ENCODE results near the gene TTLL5.

TTLL5 gene

DNA sequence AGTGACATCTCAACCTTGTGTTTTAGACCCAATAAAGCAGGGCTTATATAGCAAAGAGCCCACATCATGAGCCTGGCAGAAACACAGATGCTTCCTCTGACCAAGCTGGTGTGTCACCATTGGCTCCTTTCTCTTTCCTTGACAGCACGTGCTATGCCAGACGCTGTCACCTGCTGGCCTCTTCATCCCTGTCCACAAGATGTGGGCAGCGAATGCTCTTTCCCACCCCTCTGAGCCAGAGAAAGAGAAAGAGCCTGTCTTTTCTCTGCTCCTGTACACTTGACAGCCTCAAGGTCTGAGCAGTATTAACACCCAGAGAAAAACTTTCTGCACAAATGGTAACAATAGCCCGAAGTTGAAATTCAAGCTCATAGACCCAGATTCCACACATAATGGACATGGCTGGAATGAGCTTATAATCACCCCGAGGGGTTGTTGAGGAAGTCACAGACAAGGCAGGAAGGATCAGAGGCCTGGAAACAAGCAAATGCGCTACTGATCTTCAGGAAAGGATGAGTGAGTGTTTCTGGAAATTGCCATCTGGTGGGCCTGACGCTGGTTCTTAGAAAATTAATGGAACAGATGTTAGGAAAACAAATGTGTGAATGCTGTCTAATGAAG lies 311.9 kb downstream of the TTLL5 start:
- peak; percentile 45 for DNase-seq

DNA sequence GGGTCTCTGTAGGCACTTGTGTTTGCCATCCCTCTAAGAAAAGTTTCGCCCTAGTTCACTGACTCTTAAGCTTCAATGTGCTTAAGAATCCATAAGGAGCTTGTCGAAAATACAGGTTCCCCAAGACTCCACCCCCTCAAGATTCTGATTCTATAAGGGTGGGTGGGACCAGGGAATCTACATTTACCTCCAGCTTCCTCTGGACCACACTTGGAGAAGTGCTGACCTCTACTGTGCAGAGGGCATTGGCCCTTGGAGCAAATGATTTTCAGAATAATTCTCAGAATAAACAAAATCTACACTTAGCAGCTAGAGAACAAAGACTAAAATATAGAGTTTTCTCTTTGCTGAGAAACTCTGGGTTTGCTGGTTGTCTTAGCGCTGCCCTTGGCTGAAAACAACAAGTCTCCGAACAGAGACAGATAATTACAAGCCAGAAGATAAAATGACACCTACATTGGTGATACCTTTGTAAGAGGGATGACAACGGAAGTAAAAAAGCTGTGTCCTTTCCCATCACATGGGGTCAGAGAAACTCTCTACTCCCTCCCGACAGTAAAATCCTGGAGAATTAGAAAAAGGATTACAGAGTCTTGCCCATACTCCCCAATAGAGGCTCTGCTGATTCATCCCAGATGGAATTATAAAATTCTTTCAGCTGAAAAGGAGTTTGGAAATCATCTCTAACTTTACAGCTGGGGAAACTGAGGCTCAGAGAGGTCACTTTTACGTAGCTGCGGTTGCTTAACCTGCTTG lies 316.0 kb downstream of the TTLL5 start:
- no peak for DNase-seq

DNA sequence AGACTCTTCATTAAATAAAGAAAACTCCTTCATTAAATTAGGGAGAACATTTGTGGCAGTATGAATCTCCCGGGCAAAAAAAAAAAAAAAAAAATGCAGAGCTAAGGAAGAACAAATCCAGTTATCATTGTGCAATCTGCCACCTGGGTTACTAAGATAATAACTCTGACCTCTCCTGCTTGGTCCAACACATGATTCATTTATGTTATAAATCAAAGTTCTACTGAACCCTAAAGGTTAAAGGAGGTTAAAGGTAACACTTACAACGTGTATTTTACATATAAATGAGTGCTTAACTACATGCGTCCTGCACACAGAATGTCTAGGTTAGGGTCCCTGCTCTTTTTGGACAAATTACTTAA lies 316.5 kb downstream of the TTLL5 start:
- no peak for DNase-seq

DNA sequence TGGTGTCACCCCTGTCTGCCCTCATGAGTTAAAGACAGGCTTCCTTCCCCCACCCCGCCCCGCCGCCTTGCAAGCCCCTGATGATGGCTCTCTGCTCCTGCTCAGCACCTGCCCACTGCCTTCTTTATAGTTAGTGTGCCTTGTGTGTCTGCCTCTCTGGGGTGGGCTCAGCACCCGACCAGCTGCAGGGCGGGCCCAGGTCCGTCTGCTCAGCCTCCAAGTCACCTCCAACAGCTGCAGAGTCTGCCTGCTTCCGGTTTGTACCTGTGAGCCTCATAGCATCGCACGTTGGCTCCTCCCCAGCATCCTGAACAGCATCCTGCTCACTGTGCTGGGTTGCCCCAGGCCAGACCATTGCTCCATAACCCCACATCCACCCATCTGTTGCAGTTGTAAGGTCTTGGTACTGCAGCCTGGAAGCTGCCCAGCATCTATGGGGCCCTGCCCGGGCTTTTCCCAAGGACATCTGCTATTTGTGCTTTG lies 317.2 kb downstream of the TTLL5 start:
- DNase-seq: no peak

DNA sequence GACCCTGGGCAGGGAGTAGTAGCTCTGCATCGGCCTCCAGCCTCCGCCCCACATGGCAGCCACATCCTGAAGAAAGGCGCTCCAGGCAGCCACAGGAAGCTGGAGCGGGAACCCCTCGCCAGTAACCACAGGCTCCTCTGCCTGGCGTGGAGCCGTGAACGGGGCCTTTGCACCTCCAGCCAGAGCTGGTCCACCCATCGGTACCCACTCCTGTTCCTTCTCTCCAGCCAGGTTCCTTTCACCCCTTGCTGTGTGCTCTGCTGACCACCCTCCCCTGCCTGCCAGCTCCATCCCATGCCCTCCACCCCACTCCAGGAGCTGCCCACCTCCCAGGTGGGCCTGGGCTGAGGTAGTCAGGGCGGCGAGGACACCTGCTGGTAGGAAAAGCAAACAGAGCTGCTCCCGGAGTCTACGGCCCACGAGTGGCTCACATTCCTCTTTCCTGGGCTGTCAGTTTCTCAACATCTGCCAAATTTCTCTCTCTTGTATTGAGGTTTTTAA lies 318.1 kb downstream of the TTLL5 start:
- peak; percentile 15 for DNase-seq

DNA sequence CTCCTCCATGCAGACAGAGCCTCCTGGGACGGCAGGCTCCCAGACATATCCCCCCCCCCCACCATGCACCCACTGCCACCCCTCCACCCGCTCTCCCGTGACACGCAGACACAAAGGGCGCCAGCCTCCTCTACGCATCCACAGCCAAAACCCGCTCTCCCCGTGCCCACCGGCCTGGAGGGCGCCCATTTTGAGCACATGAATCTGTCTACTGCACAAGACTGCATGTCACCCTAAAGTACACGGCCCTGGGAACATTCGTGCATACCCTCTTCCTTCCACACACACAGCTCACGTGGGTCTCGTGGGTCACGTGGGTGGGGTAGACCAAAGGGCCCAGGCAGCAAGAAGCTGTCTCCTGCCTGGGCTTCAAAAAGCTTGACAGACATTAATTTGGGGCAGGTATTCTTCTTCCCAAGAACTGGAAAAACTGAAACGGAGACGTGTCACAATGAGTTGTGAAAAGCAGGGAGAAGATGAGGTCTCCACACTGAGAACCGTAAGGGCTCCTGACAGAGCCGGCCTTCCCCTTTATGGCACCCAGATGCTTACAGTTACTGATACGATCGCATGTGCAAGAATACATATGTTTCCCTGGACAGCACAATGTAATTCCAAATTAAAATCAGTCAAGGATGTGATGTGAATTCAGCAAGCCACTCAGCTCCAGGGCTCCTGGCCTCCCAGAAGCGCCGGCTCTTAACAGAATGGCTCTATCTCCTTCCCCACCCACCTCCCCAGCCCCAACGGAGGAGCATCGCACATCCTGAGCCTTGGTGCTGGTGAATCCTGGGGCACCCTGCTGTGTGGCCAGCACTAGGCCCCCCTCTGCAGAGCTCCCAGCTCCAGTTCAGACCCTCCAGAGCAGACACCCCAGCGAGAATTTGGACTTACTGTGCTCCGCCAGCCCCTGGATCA lies 318.9 kb downstream of the TTLL5 start:
- no peak for DNase-seq

DNA sequence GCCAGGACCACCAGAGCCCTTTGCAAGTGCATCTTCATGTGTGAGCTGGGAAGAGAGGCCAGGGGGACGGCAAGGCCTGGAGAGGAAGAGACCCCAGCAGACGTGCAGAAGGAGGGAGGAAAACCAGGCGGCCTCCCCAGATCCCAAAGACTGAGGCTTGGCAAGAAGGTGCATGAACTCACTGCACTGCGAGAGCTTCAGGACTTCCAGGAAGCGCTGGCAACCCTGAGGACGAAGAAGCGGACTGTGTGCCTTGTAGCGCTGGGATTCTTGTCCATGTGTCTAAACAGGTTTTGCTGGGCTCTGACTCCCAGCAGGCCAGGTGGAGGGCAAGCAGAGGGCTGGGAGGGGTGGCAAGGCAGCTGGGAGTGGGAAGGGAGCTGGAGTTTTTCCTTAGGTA lies 319.8 kb downstream of the TTLL5 start:
- DNase-seq: no peak

DNA sequence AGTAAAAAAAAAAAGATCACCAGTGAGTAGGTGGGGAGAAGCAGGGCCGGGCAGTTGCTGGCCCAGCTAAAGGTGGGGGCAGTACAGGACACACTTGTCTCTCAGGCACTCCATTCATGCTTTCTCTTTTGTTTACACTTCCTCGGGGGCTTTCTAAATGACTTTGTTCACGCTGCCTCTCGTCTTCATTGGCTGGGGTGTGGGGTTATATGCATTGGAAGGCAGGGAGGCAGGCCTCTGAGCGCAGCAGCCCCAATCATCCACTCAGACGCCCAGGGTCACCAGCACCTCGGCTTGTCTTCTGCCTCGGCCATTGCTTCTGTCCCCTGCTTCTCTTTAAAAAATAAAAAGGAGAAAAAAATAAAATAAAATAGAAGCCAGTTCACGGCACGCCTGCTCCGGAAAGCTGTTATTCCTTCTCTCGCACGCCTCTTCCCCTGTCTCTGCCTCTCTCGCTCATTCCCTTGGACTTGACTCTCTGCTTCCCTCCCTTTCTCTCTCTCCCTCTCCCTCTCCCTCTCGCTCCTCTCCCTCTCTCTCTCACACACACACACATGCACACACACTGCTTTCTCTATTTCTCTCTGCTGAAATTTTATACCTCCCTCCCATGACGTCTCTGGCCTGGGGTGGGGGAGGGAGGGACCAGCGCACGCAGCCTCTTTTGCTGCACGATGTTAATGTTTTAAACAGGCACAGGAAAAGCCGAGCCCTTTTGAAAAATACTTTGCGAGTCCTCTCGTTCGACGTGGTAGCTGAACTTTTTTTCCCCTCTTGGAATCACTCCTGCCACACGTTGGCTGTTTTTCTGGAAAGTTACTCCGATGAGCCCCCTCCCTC lies 320.6 kb downstream of the TTLL5 start, which contains the start of gene TGFB3:
Gene TGFB3 (minus strand): TSS at position 570 of the 840 bp plus-strand sequence. CDS start 1,102 bp downstream, outside the sequence.
- DNase-seq: peak; percentile 71

DNA sequence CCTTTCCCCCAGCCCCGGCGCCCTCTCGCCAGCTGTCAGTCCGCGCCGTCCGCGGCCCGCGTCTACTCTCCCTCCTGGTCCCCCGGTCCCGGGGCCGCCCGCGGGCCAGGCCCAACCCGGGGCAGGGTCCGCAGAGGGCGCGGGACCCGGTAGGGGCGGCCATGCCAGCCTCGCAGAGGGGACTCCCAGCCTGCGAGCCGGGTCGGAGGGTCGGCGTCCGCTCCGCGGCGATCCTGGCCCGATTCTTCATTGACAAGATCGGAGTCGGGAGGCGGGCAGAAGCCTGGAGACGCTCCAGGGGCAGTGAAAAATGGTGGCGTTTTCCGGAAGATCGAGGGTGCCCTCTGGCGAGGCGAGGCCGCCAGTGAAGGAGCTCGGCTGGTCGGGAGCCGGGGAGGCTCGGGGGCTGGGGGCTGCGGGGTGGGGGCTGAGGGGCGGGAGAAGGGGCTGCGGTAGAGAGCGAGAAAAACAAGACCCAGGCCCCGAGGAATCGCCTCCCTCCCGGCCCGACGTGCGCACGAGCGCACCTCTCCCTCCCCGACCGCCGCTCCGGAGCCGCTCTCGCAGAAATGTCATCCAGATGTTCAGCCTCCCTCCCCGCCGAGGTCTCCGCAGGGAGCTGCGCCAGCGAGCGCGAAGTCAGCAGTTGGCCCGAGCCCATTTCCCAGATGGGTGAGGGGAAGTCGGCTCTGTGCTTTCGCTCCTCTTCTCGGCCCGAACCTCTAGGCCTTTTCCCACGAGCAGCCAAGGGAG lies 321.4 kb downstream of the TTLL5 start:
- peak; percentile 67 for DNase-seq

DNA sequence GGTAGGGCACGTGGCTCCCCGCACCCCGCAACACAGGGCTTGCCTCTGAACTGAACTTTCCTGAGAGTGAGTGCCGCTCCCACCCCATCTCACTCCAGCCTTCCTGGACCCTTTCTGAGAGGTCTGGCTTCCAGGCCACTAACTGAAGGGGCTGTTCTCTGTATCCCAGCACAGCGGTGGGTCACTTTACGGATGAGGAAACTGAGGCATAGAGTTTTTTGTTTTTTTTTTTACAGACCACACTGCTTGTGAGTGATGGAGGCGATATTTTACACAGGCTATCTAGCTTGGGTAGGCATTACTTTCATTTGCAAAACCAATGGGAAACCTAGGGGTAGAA lies 321.9 kb downstream of the TTLL5 start:
- DNase-seq: no peak

DNA sequence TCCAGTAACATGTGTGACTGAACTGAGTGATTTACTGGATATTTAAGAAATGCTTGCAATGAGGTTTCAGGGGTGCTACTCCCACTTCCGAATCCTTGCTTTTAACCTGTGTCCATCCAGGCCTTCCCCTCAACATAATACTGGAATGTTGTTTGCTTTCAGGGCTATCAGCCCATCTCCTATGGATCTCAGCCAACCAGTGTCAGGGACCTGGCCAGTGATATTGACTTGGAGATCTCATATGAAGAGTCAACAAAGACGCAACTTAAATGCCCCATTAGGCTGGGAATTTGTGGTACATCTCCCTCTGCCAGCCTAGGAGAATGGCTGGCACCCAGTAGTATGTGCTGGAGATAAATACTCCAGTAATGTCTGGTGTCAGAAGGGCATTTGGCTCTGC lies 323.6 kb downstream of the TTLL5 start:
- no peak for DNase-seq

DNA sequence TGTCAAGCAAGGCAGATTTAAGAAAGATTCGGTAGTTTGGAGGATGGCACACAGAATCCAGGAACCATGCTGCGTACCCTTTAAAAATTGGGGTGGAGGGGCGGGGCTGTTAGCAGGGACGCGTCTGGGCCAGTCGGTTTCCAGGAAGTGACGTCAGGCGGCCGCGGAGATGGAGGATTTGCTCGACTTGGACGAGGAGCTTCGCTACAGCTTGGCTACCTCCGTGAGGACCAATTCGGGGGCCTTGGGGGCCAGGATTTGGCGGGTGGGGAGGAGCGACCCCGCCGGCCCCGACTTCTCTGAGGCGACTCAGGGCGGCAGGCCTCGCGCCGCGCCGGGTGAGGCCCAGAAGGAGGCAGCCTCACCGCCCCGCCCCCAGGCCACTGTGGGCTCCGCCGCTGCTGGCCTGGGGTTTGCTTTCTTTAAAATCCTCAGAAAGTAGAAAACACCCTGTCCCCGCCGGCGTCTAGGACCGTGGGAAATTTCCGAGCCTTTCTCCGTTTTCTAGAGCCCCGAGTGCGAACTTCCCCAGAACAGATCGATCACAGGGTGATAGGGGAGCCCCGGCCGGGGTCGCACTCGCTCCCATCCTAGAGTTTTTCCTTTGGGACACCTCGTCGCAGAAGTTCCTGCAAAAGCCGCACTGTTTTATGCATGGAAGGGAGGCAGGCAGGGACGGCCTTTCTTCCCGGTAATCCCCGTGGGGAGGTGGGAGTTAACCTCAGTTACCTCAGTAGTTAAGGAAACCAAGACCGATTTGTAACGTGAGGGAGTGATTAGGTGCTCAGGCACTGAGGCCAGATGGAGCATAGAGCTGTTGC lies 324.8 kb downstream of the TTLL5 start, which contains the start of gene IFT43:
Gene IFT43 (plus strand): TSS at position 146 of the 821 bp plus-strand sequence. CDS start 24 bp downstream, at position 170.
- peak; percentile 55 for DNase-seq

DNA sequence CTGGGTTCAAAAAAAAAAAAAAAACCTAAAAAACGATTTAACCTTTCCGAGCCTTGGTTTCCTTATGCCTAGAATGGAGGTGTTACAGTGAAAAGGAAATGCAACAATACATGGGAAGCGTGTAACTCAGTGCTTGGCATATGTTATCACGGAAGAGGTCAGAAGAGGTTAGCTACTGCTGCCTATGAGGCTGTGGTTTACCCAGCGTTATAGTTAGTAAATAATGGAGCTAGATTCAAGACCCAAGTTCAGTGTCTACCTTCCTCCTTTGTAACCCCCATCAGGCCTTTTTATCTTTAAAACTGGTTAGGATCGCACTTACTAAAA lies 325.4 kb downstream of the TTLL5 start:
- no peak for DNase-seq

DNA sequence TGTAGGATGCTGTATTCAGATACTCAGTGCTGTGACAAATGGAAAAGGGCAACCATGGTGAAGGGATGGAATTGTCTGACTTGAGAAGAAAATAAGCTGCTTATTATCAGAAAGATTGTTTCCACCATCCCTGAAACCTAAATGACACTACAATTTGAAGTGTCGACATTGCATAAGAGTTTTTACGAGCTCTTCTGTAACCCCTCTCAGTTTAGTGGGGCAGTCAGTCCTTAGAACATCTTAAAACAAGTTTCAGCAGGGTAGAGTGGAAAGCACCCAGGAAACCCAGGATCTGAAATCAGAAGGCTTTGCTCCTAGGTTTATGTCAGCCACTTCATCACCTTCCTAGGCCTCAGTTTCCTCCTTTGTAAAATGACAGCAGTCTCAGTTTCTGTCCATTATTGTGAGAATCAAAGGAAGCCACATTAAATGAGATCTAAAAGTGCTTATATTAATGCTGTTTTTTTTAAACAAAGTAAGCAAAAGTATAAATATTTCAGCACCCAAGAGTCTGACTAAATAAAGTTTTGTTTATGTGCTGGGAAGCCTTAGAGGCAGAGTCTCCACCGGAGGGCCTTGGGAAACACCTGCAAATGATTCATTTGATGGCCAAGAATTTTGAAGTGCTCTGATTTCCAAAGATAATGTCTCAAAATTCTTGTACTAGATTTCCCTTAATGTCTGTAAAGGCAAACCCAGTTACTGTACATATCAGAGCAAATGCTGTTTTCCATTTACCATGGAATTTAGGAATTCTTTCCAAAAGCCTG lies 326.3 kb downstream of the TTLL5 start:
- no peak for DNase-seq

DNA sequence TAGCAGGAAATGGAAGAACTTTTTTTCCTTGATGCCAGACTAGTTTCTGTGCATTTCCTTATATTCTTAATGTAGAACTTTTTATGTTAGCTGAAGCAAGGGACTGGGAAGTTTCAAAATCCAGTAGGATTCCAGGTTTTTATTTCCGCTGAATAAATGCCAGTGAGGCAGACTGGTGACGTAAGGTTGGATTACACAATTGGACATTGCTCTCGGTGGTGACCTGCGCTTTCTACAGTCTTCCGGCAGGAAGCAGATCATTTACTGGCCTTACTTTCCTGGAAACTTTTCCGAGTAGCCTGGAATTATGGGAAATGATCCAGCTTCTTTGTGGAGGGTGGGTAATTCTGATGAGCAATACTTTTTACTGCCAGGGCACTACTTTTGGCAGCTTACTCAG lies 328.1 kb downstream of the TTLL5 start:
- DNase-seq: no peak

DNA sequence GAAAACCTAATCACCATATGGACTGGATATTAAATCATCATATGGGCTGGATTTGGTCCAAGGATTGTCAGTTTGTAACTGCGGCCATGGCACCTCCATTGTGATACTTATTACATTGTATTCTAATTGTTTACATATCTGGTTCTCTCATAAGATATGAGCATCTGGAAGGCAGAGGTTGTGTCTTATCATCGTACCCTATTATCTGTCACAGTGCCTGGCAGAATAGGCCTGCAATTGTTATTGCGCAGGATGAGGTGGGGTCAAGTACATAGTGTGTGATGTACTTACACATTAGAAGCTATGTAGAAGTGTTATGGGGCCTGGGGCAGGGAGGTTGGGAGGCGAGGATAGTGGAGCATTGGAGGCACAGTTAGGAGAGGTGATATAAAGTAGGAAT lies 329.3 kb downstream of the TTLL5 start:
- no peak for DNase-seq

DNA sequence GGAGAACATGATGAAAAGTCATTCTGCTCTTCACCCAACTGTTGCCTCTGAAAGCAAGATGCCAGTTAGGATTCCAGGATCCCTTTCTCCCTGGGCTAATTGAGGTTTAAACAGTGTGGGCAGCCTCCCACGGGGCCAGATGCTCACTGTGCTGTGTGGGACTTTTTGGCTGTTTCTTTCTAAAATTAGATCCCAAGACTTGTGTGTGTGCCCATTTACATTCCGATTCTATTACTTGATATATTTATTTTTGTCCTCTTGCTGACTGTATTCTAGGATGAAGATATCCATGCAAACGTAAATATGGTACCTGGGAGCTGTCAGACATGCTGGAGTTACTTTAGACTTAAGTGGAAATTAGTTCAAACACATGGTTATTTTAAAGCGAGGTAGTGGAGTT lies 330.7 kb downstream of the TTLL5 start:
- DNase-seq: no peak

DNA sequence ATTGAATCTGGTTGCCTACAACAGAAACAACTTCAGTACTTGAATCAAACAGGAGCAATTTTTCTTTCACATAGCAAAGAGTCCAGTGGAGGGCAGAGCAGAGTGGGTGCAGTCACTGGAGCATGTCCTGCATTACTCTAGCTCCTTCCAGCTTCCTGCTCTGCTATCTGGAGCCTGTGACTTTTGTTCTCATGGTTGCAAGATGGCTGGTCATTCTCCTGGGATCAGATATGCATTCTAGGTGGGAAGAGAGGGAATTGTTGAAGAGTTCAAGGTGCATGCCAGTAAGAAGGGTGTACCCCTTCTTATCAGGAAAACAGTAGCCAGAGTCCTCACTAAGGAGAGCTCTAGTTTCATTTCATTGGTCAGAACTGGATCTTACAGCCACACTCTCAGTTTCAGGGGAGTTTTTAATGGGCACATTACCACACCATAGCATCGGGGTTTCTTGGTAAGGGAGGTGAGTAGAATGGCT lies 332.6 kb downstream of the TTLL5 start:
- DNase-seq: no peak

DNA sequence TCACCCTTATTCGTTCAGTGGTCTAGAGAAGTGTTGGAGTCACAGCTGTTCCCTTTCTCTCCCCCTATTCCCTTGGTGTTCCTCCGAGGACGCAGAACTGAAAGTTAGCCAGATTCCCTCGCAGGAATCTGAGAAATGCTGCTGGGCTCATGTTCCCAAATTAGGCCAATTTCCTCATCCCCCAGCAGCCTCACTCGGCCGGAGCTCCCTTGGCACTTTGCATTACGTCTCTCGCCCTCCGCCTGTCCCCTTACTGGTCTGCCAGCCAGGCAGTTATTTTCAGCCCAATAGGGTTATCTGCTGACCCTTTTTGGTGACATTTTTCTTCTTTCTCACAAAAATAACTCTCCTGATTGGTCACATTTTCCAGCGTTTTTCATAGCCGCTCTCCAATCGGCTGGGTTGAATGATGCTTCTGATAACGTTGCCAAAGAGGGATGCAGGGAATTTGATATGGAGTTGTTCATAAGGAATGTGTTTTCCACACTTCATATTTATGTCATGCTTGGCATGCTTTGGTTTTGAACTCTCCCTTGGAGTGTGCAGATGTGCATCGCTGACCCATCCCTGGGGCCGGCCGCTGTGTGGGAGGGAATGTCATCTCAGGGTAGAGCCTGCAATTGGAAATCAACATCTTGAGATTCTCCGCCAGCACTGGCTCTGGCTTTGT lies 334.5 kb downstream of the TTLL5 start:
- no peak for DNase-seq

All from NCI-H146 (cell line).